Natural killer cell (primary cell): ENCODE results near the gene TRMT61A. TPM values are rescaled to one million over a fixed set of nuclear protein-coding genes. Genes with fewer than 3 reads are reported as not detected.
A peak's percentile ranks its signal among the peaks of the same experiment; 100 is the strongest.

Experiments
- ATAC-seq, 3 donors: fragments of 150-1000 bp in 2 of 3; fragments of 200-7000 bp in 1 of 3; cut with Tn5 transposase; 1 replicate in 1 of 3; 2 replicates in 2 of 3; pipeline ENCODE4 v1.10.0; 2021; ENCODE audit warnings: mild to moderate bottlenecking in 2 of 3, moderate library complexity in 2 of 3
- DNase-seq, 2 donors: peaks; one replicate each; pipeline versions ENCODE4 v3.0.0 to v3.0.0-alpha.2; 2013 to 2021; ENCODE audit warnings: mixed read lengths in 1 of 2
- H3K27ac ChIP-seq: one replicate; pipeline ENCODE4 v1.5.1; 2013; ENCODE audit warnings: mild to moderate bottlenecking, low read length
- H3K27me3 ChIP-seq: one replicate; pipeline ENCODE4 v1.6.1; 2013; ENCODE audit warnings: low read length; ENCODE audit not compliant: control insufficient read depth, insufficient read depth
- H3K36me3 ChIP-seq: one replicate; pipeline ENCODE4 v1.6.1; 2013; ENCODE audit warnings: low read length; ENCODE audit not compliant: control insufficient read depth, insufficient read depth
- H3K4me1 ChIP-seq: one replicate; pipeline ENCODE4 v1.6.1; 2013; ENCODE audit warnings: low read length; ENCODE audit not compliant: control insufficient read depth, insufficient read depth
- H3K4me3 ChIP-seq: one replicate; pipeline ENCODE4 v1.5.1; 2013; ENCODE audit warnings: low read length
- H3K9me3 ChIP-seq: one replicate; pipeline ENCODE4 v1.6.1; 2013; ENCODE audit warnings: low read length; ENCODE audit not compliant: control insufficient read depth, insufficient read depth
- H3K27ac Mint-ChIP-seq, 2 donors: one replicate each; pipeline ENCODE4 v1.8.0; 2022; ENCODE audit warnings: mild to moderate bottlenecking in 2 of 2, mixed read lengths in 2 of 2, moderate library complexity in 1 of 2
- H3K27me3 Mint-ChIP-seq, 2 donors: one replicate each; pipeline ENCODE4 v1.8.0; 2022; ENCODE audit warnings: low read depth in 2 of 2, mixed read lengths in 2 of 2
- H3K36me3 Mint-ChIP-seq: one replicate; pipeline ENCODE4 v1.8.0; 2022; ENCODE audit warnings: mixed read lengths
- H3K4me1 Mint-ChIP-seq, 2 donors: one replicate each; pipeline ENCODE4 v1.8.0; 2022; ENCODE audit warnings: mixed read lengths in 2 of 2
- H3K4me3 Mint-ChIP-seq: one replicate; pipeline ENCODE4 v1.8.0; 2022; ENCODE audit warnings: mild to moderate bottlenecking, moderate library complexity, mixed read lengths
- H3K9me3 Mint-ChIP-seq, 2 donors: one replicate each; pipeline ENCODE4 v1.8.0; 2022; ENCODE audit warnings: mixed read lengths in 2 of 2
- CTCF ChIP-seq: fragments of 200-600 bp; IDR thresholded peaks from one replicate; pipeline ENCODE4 v1.8.0; 2022; ENCODE audit warnings: antibody characterized with exemption
- WGBS: methylation state at CpG from one replicate; pipeline ENCODE4 v1.1.7; 2013; ENCODE audit warnings: missing lambda C conversion rate; ENCODE audit not compliant: insufficient coverage; 5-methylcytosine and 5-hydroxymethylcytosine counted together
- intact Hi-C: fragments of 100-400 bp; cut with micrococcal nuclease; formaldehyde crosslinking; loops from one replicate; pipeline ENCODE4 v1.14.2; 2022
- total RNA-seq, 4 donors: library from RNA; stranded (reverse); fragments of 120-200 nt in 1 of 4; gene quantifications; one replicate each; pipeline versions ENCODE4 v1.2.3 to v1.2.4, GENCODE V29; 2013 to 2022

The TRMT61A gene
- total RNA-seq, 3 donors from 2014 or later (not counting 1 experiment from before 2014, with no cell fraction given): 8.1 to 9.4 (median 9.1) TPM

GRCh38 chr14:103581954-103582703 is 53.1 kb downstream of the TRMT61A start:
- intact Hi-C loops: no loop called here
- H3K36me3 Mint-ChIP-seq: no peaks in the 10 kb centered on the region
- no peaks in the 10 kb centered on the region for H3K27me3 Mint-ChIP-seq
- H3K27ac ChIP-seq: no peak overlapping the region
- no peak for TF ChIP-seq CTCF
- H3K27ac Mint-ChIP-seq: no peak overlapping the region
- no peaks in the 10 kb centered on the region for H3K9me3 ChIP-seq
- ATAC-seq: no peak
- no peak overlapping the region for H3K4me3 Mint-ChIP-seq
- H3K4me3 ChIP-seq: no peak overlapping the region
- H3K27me3 ChIP-seq: no peaks in the 10 kb centered on the region
- DNase-seq: no peak
- no peaks in the 10 kb centered on the region for H3K9me3 Mint-ChIP-seq
- no peaks in the 10 kb centered on the region for H3K4me1 ChIP-seq
- no peaks in the 10 kb centered on the region for H3K4me1 Mint-ChIP-seq
- WGBS: 95% methylated on average over 26 of the region's 26 CpGs
- peaks cover 22% of the 10 kb centered on the region for H3K36me3 ChIP-seq

GRCh38 chr14:103584326-103584915 is 55.4 kb downstream of the TRMT61A start:
- Mint-ChIP-seq H3K27me3 (no peaks in the 10 kb centered on the region), H3K4me1 (no peaks in the 10 kb centered on the region), H3K36me3 (no peaks in the 10 kb centered on the region), H3K9me3 (no peaks in the 10 kb centered on the region), H3K4me3 (no peak overlapping the region), H3K27ac (peak overlapping the region in 1 of 2 donors; percentile 13)
- Histone ChIP-seq H3K36me3 (peaks cover 10% of the 10 kb centered on the region), H3K27ac (no peak overlapping the region), H3K4me1 (no peaks in the 10 kb centered on the region), H3K4me3 (no peak overlapping the region), H3K27me3 (no peaks in the 10 kb centered on the region), H3K9me3 (no peaks in the 10 kb centered on the region)
- no peak for ATAC-seq
- TF ChIP-seq CTCF: no peak
- DNase-seq: no peak
- intact Hi-C loops: no loop called here
- 96% methylated on average over 11 of the region's 11 CpGs for WGBS

Other genes with a start within 250 kb of the TRMT61A start
- gene EIF5, start 195.0 kb upstream of the TRMT61A start, total RNA-seq: 100 to 1,000 TPM; 498 to 670 (median 594) TPM
- gene MARK3, start 143.8 kb upstream of the TRMT61A start, total RNA-seq: 100 to 1,000 TPM; 138 to 167 (median 152) TPM
- 10 to 100 TPM in 1 of 3 donors, 1 to 10 TPM in 2; 4.0 to 37.4 (median 9.0) TPM for gene CKB, start 6.4 kb upstream of the TRMT61A start, total RNA-seq
- gene BAG5, start 33.5 kb downstream of the TRMT61A start, total RNA-seq: 10 to 100 TPM; 36.1 to 48.0 (median 47.0) TPM
- 10 to 100 TPM; 22.2 to 32.0 (median 24.9) TPM for gene COA8, start 33.8 kb downstream of the TRMT61A start, total RNA-seq
- 100 to 1,000 TPM; 144 to 200 (median 178) TPM for gene KLC1, start 100.0 kb downstream of the TRMT61A start, total RNA-seq
- gene XRCC3, start 186.3 kb downstream of the TRMT61A start, total RNA-seq: 10 to 100 TPM; 11.6 to 12.8 (median 12.7) TPM
- 10 to 100 TPM in 1 of 3 donors, 1 to 10 TPM in 2; 5.9 to 10.7 (median 8.5) TPM for gene ZFYVE21, start 186.6 kb downstream of the TRMT61A start, total RNA-seq